GM12874 (cell line): ENCODE results near the gene TRIM54.

ENCODE experiments used
- TF ChIP-seq, protein P1 (sequence below): IDR thresholded peaks from 2 replicates; pipeline ENCODE4 v1.5.1; 2011; ENCODE audit warnings: low read depth, mild to moderate bottlenecking, control low read depth, low read length, moderate library complexity; ENCODE audit not compliant: insufficient read depth

The TRIM54 gene

DNA sequence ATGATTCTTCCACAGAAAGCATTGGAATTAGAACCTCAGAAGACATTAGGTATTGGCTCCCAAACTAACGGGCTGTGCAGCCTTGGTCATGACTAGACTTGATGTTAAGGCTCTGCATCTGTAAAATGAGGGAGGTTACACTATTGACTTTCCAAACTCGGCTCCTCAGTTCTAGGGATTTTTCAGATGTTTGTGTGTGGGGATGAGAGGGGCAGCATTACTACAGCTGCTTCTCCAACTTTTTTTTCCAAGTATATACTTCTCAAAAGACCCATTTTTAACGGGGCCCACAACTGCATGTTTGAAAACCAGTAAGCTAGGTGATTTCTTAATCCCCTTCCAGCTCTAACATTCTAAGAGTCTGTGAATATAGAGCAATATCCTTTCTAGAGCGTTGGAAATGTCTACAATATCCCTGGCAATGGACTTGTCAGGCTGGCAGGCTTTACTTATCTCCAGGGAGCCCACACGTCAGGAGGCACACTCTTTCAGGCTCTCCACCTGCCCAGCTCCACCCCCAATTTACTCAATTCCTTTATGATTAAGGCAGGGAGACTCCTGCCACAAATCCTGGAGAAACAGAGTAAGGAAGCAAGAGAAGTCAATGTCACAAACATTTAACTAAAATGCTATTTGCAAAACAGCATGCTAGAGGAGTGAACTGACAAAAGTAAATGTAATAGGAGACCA is 41.5 kb downstream of the TRIM54 start:
- TF ChIP-seq, protein P1, sequence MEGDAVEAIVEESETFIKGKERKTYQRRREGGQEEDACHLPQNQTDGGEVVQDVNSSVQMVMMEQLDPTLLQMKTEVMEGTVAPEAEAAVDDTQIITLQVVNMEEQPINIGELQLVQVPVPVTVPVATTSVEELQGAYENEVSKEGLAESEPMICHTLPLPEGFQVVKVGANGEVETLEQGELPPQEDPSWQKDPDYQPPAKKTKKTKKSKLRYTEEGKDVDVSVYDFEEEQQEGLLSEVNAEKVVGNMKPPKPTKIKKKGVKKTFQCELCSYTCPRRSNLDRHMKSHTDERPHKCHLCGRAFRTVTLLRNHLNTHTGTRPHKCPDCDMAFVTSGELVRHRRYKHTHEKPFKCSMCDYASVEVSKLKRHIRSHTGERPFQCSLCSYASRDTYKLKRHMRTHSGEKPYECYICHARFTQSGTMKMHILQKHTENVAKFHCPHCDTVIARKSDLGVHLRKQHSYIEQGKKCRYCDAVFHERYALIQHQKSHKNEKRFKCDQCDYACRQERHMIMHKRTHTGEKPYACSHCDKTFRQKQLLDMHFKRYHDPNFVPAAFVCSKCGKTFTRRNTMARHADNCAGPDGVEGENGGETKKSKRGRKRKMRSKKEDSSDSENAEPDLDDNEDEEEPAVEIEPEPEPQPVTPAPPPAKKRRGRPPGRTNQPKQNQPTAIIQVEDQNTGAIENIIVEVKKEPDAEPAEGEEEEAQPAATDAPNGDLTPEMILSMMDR = no peak

DNA sequence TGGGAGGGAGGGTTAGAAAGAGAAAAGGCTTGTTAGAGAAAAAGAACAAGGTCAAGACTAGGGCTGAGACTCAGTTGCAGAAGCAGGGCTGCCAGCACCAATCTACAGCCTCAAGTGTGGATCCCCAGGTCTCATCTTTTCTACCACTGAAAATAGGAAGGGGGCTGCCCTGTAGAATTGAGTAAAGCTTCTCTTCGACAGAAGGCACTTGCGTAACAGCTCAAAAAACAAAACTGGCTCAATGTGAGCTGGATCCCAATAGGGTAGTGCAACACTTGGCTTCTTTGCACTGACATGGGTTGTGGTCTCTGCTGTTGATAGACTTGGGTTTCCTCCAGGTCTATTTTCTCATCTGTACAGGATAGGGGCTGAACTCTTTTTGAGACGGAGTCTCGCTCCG is 42.5 kb downstream of the TRIM54 start:
- TF ChIP-seq, protein P1 = no peak

DNA sequence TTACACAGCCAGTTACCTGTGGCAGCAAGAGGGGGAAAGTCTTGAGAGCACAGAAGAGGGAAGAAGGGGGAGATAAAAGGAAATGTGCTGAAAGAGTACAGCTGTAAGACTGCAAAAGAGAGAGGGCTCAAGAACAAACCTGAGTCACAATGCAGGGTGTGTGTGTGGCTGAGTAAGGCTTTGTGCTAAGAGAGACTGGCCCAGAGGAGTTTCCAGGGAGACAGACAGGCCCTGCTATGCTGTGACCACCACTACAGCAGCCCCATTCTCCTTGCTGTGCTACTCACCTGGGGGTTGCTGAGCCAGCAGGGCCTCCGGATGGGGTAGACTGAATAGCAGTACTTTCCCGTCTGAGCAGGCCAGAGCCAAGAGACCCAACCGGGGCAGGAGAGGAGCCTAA is 53.1 kb downstream of the TRIM54 start:
- TF ChIP-seq, protein P1 = no peak

DNA sequence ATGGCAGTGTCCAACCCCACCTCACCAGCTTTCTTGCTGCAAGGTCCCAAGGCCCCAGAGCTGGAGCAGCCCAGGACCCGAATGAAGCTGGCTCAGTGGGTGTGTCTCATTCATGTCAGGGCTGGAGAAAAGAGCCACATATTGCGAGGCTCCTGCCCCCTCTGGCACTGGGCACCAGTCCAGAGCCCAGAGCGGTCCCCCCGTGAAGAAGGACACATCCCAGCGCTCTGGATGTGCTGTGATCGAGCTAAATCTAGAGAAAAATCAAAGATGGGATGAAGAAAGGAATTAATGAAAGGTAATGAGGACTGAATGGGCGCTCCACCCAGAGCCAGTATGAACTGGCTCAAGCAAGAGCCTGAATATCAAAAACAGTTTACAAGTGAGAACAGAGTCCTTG is 53.9 kb downstream of the TRIM54 start:
- TF ChIP-seq, protein P1 = no peak

DNA sequence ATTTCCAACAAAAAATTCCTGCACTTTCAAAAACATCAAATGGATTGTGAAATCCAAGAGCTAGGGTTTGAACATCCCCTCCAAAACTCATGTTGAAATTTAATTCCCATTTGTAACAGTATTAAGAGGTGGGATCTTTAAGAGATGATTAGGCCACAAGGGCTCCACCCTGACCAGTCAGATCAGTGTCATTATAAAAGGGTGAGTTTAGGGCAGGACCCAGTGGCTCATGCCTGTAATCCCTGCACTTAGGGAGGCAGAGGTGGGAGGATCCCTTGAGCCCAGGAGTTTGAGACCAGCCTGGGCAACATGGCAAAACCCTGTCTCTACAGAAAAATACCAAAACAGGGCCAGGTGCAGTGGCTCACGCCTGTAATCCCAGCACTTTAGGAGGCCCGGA is 65.4 kb downstream of the TRIM54 start:
- TF ChIP-seq, protein P1 = no peak

DNA sequence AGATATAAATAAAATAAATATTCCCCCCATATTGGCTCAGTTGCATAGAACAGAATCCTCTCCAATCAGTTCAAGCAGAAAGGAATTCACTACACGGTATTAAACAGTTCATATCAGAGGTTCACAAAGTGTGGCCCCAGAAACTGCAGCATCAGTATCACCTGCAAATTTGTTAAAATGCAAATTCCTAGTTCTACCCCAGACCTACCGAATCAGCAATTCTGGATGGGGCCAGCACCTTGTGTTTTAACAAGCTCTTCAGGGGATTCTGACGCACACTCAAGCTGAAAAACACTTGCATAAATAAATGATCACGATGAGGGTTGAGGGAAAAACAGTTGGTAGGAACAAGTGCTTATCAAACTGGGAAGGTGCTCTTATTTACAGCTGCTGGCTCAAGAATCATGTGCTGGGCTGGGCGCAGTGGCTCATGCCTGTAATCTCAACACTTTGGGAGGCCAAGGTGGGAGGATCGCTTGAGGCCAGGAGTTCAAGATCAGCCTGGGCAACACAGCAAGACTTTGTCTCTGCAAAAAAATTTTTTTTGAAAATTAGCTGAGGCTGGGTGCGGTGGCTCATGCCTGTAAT is 68.0 kb downstream of the TRIM54 start:
- TF ChIP-seq, protein P1 = no peak

DNA sequence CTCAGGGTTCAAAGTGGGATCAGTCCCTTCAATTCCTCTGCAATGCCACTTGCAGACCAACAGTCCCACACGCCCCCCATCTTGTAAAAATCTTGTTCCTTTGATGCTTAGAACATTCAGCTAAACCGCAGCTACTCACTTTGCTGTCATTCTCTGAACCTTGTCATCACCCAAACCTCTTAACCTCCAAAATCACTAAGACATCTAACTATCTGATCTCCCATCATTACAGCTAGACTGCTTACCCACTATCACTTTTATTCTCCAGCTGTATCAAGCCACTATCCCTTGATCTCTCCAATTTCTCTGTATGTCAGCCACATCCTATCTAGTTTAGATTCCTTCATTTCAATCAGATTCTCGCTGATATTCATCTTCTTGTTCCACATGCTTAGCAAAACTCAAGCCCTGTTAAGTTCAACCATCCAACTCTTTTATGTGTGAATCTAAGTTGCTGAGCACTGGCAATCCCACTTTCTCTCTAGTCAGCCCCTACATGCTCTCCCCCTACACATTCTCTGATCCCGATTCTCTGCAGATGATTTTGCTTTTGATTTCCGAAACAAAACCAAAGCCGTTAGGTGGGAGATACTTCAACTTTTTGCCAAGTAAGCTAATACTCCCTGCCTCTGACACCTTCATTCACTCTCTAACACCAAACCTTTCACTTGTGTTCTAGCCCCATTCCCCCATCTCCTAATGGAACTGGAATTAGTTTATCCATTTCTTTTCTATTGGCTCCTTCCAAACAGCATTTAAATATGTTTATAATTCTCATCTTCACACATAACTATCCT is 69.8 kb downstream of the TRIM54 start:
- TF ChIP-seq, protein P1 = no peak
